K562 (cell line): ENCODE measurements around the gene VMP1. TPM values are rescaled to one million over a fixed set of nuclear protein-coding genes. Genes with fewer than 3 reads are reported as not detected.

Source experiments
- ATAC-seq: fragments of 200-7000 bp; cut with Tn5 transposase; 3 replicates; pipeline ENCODE4 v1.9.1; 2020; ENCODE audit warnings: moderate library complexity
- BruUV-seq: library from RNA; stranded (reverse); fragments of 400-500 nt; replicated peaks from 2 replicates; lab custom pipeline; 2021; lab: Mats Ljungman, UMichigan
- CTCF ChIA-PET: fragments of 300-600 bp; formaldehyde crosslinking; extraction: SDS; loops from one replicate; lab custom pipeline; 2021; ENCODE audit warnings: low intra/inter-chr PET ratio; lab: Yijun Ruan, JAX
- POLR2A ChIA-PET: fragments of 300-600, 350-650 bp; sonication (Branson Sonifier 250); formaldehyde crosslinking; extraction: SDS; loops from one replicate; lab custom pipeline; 2021; ENCODE audit warnings: antibody characterized with exemption, inconsistent platforms; lab: Yijun Ruan, JAX
- DNase-seq, 4 experiments: peaks; one replicate each; pipeline versions ENCODE4 v3.0.0 to v3.0.0-alpha.2; 2011 to 2018; ENCODE audit warnings: low spot score in 3 of 4, mixed read lengths in 3 of 4; ENCODE audit errors: extremely low read depth in 1 of 4
- FAIRE-seq: peaks from 2 replicates; lab custom pipeline; 2011; peaks lifted over from hg19 to GRCh38; lab: Jason Lieb, UNC
- H2AFZ ChIP-seq: 2 replicates; pipeline ENCODE4 v1.6.0; 2011; ENCODE audit warnings: low read depth, low read length, control low read depth, inconsistent platforms
- H3K27ac ChIP-seq: fragments of 200-600 bp; 3 replicates; pipeline ENCODE4 v1.8.0; 2011; ENCODE audit warnings: low read depth, mild to moderate bottlenecking, control low read depth, inconsistent platforms, low read length, moderate library complexity, mixed read lengths; ENCODE audit errors: extremely low read depth
- H3K27me3 ChIP-seq, 2 experiments: fragments of 300-600 bp in 1 of 2; 2 replicates in 1 of 2; 3 replicates in 1 of 2; pipeline versions ENCODE4 v1.6.0 to v1.8.0; 2011; ENCODE audit warnings: inconsistent platforms in 2 of 2, low read length in 2 of 2, mild to moderate bottlenecking in 1 of 2, mixed read lengths in 1 of 2, moderate library complexity in 1 of 2; ENCODE audit not compliant: control insufficient read depth in 2 of 2, insufficient read depth in 2 of 2
- H3K36me3 ChIP-seq: fragments of 300-600 bp; 3 replicates; pipeline ENCODE4 v1.8.0; 2011; ENCODE audit warnings: mild to moderate bottlenecking, low read length, inconsistent platforms; ENCODE audit not compliant: control insufficient read depth, insufficient read depth
- H3K4me1 ChIP-seq, 2 experiments: fragments of 200-600 bp in 1 of 2; replicated peaks in 1 of 2; 2 replicates in 1 of 2; 3 replicates in 1 of 2; pipeline versions ENCODE4 v1.5.1 to v1.8.0; 2011; ENCODE audit warnings: inconsistent platforms in 2 of 2, low read length in 2 of 2, mild to moderate bottlenecking in 1 of 2, mixed read lengths in 1 of 2, moderate library complexity in 1 of 2; ENCODE audit not compliant: control insufficient read depth in 2 of 2, insufficient read depth in 2 of 2
- H3K4me2 ChIP-seq: 2 replicates; pipeline ENCODE4 v1.6.1; 2011; ENCODE audit warnings: low read length, control low read depth, inconsistent platforms, mixed read lengths; ENCODE audit not compliant: insufficient read depth
- H3K4me3 ChIP-seq: fragments of 200-600 bp; sonication (generic), shearing (Covaris generic); 2 replicates; pipeline ENCODE4 v1.5.1; 2016; ENCODE audit warnings: control low read depth, inconsistent platforms
- H3K79me2 ChIP-seq: fragments of 200-600 bp; 3 replicates; pipeline ENCODE4 v1.8.0; 2011; ENCODE audit warnings: low read length, inconsistent platforms; ENCODE audit not compliant: control insufficient read depth, insufficient read depth
- H3K9ac ChIP-seq, 2 experiments: 2 replicates each; pipeline versions ENCODE4 v1.6.0 to v1.6.1; 2011; ENCODE audit warnings: low read depth in 2 of 2, low read length in 2 of 2, control low read depth in 1 of 2, inconsistent platforms in 1 of 2, mild to moderate bottlenecking in 1 of 2, mixed read lengths in 1 of 2; ENCODE audit not compliant: insufficient read depth in 1 of 2
- H3K9me1 ChIP-seq: one replicate; pipeline ENCODE4 v1.6.0; 2011; ENCODE audit warnings: inconsistent platforms, mild to moderate bottlenecking, low read length, moderate library complexity; ENCODE audit not compliant: control insufficient read depth, insufficient read depth
- H3K9me3 ChIP-seq: replicated peaks from 2 replicates; pipeline ENCODE4 v1.5.1; 2011; ENCODE audit warnings: low read depth, low read length, inconsistent platforms; ENCODE audit not compliant: control insufficient read depth, insufficient read depth
- H4K20me1 ChIP-seq: replicated peaks from 2 replicates; pipeline ENCODE4 v1.6.1; 2011; ENCODE audit warnings: low read length, inconsistent platforms, mixed read lengths; ENCODE audit not compliant: control insufficient read depth, insufficient read depth
- ARHGAP35 ChIP-seq: fragments of 450-650 bp; IDR thresholded peaks from 2 replicates; pipeline ENCODE4 v1.6.1; 2018; ENCODE audit not compliant: partially characterized antibody
- EWSR1 ChIP-seq: fragments of 450-650 bp; IDR thresholded peaks from 2 replicates; pipeline ENCODE4 v1.6.1; 2018; ENCODE audit warnings: borderline replicate concordance, mild to moderate bottlenecking, low read depth, moderate library complexity; ENCODE audit not compliant: partially characterized antibody
- MEF2A ChIP-seq: IDR thresholded peaks from 2 replicates; pipeline ENCODE4 v1.6.1; 2011; ENCODE audit warnings: low read depth, mild to moderate bottlenecking, low read length, moderate library complexity; ENCODE audit not compliant: control insufficient read depth
- RAD21 ChIP-seq, 2 experiments: fragments of 250-450 bp in 1 of 2; fragments of 450-650 bp in 1 of 2; sonication (Bioruptor Pico) in 1 of 2; formaldehyde crosslinking in 1 of 2; IDR thresholded peaks in 1 of 2; conservative IDR thresholded peaks in 1 of 2; 2 replicates each; pipeline versions ENCODE4 v1.4.0 to v1.8.0; 2020 to 2022; ENCODE audit warnings: mild to moderate bottlenecking in 2 of 2, moderate library complexity in 1 of 2
- ZFP36 ChIP-seq: fragments of 150-350 bp; IDR thresholded peaks from 2 replicates; pipeline ENCODE4 v1.6.1; 2018; ENCODE audit warnings: low read length, low read depth; ENCODE audit not compliant: partially characterized antibody
- WGBS: fragments of 100-300 bp; shearing (Covaris generic); methylation state at CpG from one replicate; pipeline ENCODE4 v1.1.6; 2016; ENCODE audit warnings: low coverage, mixed read lengths; ENCODE audit not compliant: insufficient coverage; ENCODE audit errors: missing lambda C conversion rate; 5-methylcytosine and 5-hydroxymethylcytosine counted together
- in situ Hi-C: fragments of 300-500 bp; cut with MboI; formaldehyde crosslinking; loops from 4 replicates; pipeline ENCODE4 v1.15.0; 2018; ENCODE audit warnings: inconsistent platforms, mixed read lengths
- intact Hi-C: fragments of 100-400 bp; cut with micrococcal nuclease; formaldehyde crosslinking; loops from 2 replicates; pipeline ENCODE4 v1.14.2; 2022
- polyA plus RNA-seq, 8 experiments: library from polyadenylated mRNA; depleted of rRNA in 4 of 8; stranded (reverse) in 5 of 8; unstranded in 3 of 8; fragments of >200 nt; fragmentation: Nextera tagmentation in 2 of 8; fragmentation: Illumina TruSeq in 1 of 8; extraction: Ambion mirVana in 2 of 8; extraction: Trizol in 1 of 8; gene quantifications; 2 replicates each; pipeline versions ENCODE4 v1.2.1 to v1.2.3, GENCODE V29; 2011 to 2014; ENCODE audit warnings: inconsistent platforms in 1 of 8, missing spikeins in 1 of 8
- total RNA-seq, 7 experiments: library from RNA; depleted of rRNA in 6 of 7; stranded (reverse); fragments of >200 nt in 6 of 7; fragmentation: Illumina TruSeq in 2 of 7; extraction: Trizol in 2 of 7; gene quantifications; 2 replicates each; pipeline versions ENCODE4 v1.2.1 to v1.2.3, GENCODE V29; 2011 to 2021; ENCODE audit warnings: low replicate concordance in 1 of 7
- TF ChIP-seq, protein P1 (sequence below): sonication (generic); formaldehyde crosslinking; IDR thresholded peaks from 2 replicates; pipeline ENCODE4 v1.8.1; 2023; ENCODE audit warnings: mild to moderate bottlenecking, missing genetic modification reagents
- TF ChIP-seq, protein P2 (sequence below), 3 experiments: IDR thresholded peaks in 2 of 3; conservative IDR thresholded peaks in 1 of 3; 2 replicates each; pipeline ENCODE4 v1.5.1; 2011 to 2012; ENCODE audit warnings: low read length in 3 of 3, mild to moderate bottlenecking in 3 of 3, control low read depth in 2 of 3, improper control_type of control experiment in 1 of 3, inconsistent platforms in 1 of 3, low read depth in 1 of 3, mixed read lengths in 1 of 3, moderate library complexity in 1 of 3; ENCODE audit not compliant: insufficient read depth in 2 of 3
- TF ChIP-seq, protein P3 (sequence below): fragments of 250-450 bp; sonication (Bioruptor Pico); IDR thresholded peaks from 2 replicates; pipeline ENCODE4 v1.6.1; 2021; ENCODE audit warnings: mild to moderate bottlenecking

Gene VMP1
- total and polyA plus RNA-seq, 9 of the 15 experiments (the other 6 are each of a cell fraction or from before 2014, with no cell fraction given), result 123 to 304 (median 151) TPM

DNA sequence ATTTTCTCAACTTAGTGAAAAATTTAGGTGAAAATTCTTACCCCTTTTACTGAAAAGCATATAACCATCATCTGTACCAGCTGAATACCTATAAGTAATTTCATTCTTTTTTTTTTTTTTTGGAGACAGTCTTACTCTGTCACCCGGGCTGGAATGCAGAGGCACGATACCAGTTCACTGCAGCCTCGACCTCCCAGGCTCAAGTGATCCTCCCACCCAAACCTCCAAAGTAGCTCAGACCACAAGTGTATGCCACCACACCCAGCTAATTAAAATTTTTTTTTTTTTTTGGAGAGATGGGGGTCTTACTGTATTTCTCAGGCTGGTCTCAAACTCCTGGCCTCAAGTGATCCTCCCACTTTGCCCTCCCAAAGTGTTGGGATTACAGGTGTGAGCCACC, 151.5 kb downstream of the VMP1 start:
- Histone ChIP-seq H3K36me3 (peaks cover 31% of the 10 kb centered on the region; the same call in 2 of the 3 replicates), H3K4me2 (no peak overlapping the region), H3K9me1 (no peaks in the 10 kb centered on the region), H4K20me1 (no peaks in the 10 kb centered on the region), H3K4me1 (0 out of 5 replicates have a peak, but pooled peaks cover 0 to 2% of the 10 kb centered on the region in 2 experiments), H3K9me3 (no peaks in the 10 kb centered on the region), H3K79me2 (no peaks in the 10 kb centered on the region), H3K9ac (no peak overlapping the region), H2AFZ (no peak overlapping the region), H3K4me3 (no peak overlapping the region), H3K27ac (no peak overlapping the region), H3K27me3 (no peaks in the 10 kb centered on the region)
- no peak for FAIRE-seq
- TF ChIP-seq ARHGAP35 (no peak), ZFP36 (no peak), MEF2A (no peak)
- BruUV-seq, result no TSS peak
- DNase-seq, result no peak
- 20% methylated on average over 1 of the region's 3 CpGs for WGBS
- intact Hi-C loops (loop anchor here (1.0 kb wide), 1 partner anchor 106 kb away; no protein-coding TSS in a partner anchor), in situ Hi-C loops (no loop called here)
- ChIA-PET CTCF (interaction anchor here (1.2 to 4.1 kb wide), 3 partner anchors 103 to 112 kb away, joined by 4 to 54 read pairs (median 21); no protein-coding TSS in a partner anchor), POLR2A (interaction anchor here (0.8 to 1.3 kb wide), 2 partner anchors 105 kb away, joined by 3 to 5 read pairs; no protein-coding TSS in a partner anchor)
- ATAC-seq, result no peak

DNA sequence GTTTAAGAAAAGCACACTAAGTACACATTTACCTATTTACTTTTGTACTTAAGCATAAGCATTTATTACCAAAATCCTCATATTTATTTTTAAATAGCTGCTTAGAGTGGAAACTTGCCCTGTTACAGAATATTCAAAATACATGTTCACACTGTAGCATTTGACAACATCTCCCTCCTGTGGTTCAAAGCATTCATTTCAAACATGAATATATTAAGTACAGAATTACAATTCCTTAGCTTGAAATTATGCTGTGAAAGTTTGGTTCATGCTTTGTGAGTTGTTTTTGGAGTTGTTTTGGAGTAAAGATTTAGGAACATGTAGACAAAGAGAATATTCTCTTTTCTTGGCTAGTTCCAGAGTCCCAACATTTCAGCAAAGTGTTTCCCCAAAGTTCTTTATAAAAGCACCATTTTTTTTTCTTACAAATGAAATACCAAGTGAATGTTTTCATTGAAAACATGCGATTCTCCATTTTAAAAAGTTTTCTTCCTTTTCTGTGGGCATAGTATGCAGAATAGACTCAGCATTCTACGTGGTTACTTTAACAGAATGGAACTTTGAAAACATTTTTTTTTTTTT, 152.1 kb downstream of the VMP1 start:
- H3K9ac ChIP-seq, result no peak overlapping the region
- 0 out of 5 replicates have a peak, but pooled peaks cover 0 to 2% of the 10 kb centered on the region in 2 experiments for H3K4me1 ChIP-seq
- no peak overlapping the region for H3K27ac ChIP-seq
- in situ Hi-C loops, result no loop called here
- intact Hi-C loops, result loop anchor here (1.0 kb wide), 1 partner anchor 106 kb away; no protein-coding TSS in a partner anchor
- H3K9me3 ChIP-seq, result no peaks in the 10 kb centered on the region
- ATAC-seq (peak; percentile 82), DNase-seq (peak in 1 of 4 experiments; percentile 30), FAIRE-seq (peak; percentile 63)
- H2AFZ ChIP-seq, result no peak overlapping the region
- no peak overlapping the region for H3K4me3 ChIP-seq
- H3K4me2 ChIP-seq, result no peak overlapping the region
- CTCF ChIA-PET, result interaction anchor here (0.7 to 4.1 kb wide), 5 partner anchors 103 to 338 kb away, joined by 3 to 54 read pairs (median 4); no protein-coding TSS in a partner anchor
- WGBS, result 72% methylated on average over 2 of the region's 2 CpGs
- H3K9me1 ChIP-seq, result no peaks in the 10 kb centered on the region
- BruUV-seq, result TSS peak; percentile 53
- no peaks in the 10 kb centered on the region for H4K20me1 ChIP-seq
- no peaks in the 10 kb centered on the region for H3K79me2 ChIP-seq
- H3K36me3 ChIP-seq, result peaks cover 36% of the 10 kb centered on the region; the same call in 2 of the 3 replicates
- no peaks in the 10 kb centered on the region for H3K27me3 ChIP-seq
- POLR2A ChIA-PET, result interaction anchor here (0.7 to 1.3 kb wide), 3 partner anchors 105 to 155 kb away, joined by 3 to 5 read pairs (median 3); no protein-coding TSS in a partner anchor
- TF ChIP-seq RAD21 (CRISPR knock-in tag; conservative IDR thresholded peaks at IDR 0.05 in 1 of 2, IDR thresholded peaks at IDR 0.05 in 1 of 2), result peak; percentile 77 to 86
- TF ChIP-seq EWSR1, result peak; percentile 84
- TF ChIP-seq, protein P1, sequence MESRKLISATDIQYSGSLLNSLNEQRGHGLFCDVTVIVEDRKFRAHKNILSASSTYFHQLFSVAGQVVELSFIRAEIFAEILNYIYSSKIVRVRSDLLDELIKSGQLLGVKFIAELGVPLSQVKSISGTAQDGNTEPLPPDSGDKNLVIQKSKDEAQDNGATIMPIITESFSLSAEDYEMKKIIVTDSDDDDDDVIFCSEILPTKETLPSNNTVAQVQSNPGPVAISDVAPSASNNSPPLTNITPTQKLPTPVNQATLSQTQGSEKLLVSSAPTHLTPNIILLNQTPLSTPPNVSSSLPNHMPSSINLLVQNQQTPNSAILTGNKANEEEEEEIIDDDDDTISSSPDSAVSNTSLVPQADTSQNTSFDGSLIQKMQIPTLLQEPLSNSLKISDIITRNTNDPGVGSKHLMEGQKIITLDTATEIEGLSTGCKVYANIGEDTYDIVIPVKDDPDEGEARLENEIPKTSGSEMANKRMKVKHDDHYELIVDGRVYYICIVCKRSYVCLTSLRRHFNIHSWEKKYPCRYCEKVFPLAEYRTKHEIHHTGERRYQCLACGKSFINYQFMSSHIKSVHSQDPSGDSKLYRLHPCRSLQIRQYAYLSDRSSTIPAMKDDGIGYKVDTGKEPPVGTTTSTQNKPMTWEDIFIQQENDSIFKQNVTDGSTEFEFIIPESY, result 0 out of 2 replicates have a peak, but pooled peaks have one; percentile 15
- TF ChIP-seq, protein P2, sequence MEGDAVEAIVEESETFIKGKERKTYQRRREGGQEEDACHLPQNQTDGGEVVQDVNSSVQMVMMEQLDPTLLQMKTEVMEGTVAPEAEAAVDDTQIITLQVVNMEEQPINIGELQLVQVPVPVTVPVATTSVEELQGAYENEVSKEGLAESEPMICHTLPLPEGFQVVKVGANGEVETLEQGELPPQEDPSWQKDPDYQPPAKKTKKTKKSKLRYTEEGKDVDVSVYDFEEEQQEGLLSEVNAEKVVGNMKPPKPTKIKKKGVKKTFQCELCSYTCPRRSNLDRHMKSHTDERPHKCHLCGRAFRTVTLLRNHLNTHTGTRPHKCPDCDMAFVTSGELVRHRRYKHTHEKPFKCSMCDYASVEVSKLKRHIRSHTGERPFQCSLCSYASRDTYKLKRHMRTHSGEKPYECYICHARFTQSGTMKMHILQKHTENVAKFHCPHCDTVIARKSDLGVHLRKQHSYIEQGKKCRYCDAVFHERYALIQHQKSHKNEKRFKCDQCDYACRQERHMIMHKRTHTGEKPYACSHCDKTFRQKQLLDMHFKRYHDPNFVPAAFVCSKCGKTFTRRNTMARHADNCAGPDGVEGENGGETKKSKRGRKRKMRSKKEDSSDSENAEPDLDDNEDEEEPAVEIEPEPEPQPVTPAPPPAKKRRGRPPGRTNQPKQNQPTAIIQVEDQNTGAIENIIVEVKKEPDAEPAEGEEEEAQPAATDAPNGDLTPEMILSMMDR (IDR thresholded peaks at IDR 0.05 in 2 of 3, conservative IDR thresholded peaks at IDR 0.05 in 1 of 3; ENCODE audit: insufficient read depth in 2 of 3, low read depth in 1 of 3, low read length in 3 of 3), result peak; percentile 43 to 75 (median 51); a peak in 4 of 6 replicates
- TF ChIP-seq, protein P3, sequence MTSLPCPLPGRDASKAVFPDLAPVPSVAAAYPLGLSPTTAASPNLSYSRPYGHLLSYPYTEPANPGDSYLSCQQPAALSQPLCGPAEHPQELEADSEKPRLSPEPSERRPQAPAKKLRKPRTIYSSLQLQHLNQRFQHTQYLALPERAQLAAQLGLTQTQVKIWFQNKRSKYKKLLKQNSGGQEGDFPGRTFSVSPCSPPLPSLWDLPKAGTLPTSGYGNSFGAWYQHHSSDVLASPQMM (CRISPR knock-in tag), result no peak
